Smooth muscle cell (in vitro differentiated cells): ENCODE results near the gene LRMDA. TPM values are rescaled to one million over a fixed set of nuclear protein-coding genes. Genes with fewer than 3 reads are reported as not detected.
"Not testable (repeated sequence)": the region's sequence is repeated elsewhere in the genome, so short reads cannot be mapped to it uniquely, and the experiment has no call there.

ENCODE experiments used
- DNase-seq: peaks from one replicate; lab custom pipeline; 2025; ENCODE audit not compliant: unreplicated experiment; lab: John Stamatoyannopoulos, UW
- H2AFZ ChIP-seq: fragments of 200-600 bp; sonication (generic); 2 replicates; pipeline ENCODE4 v1.6.0; 2016; ENCODE audit warnings: antibody characterized with exemption, low read depth, mild to moderate bottlenecking
- H3F3A ChIP-seq: fragments of 200-600 bp; sonication (generic); 2 replicates; pipeline ENCODE4 v1.6.0; 2017; ENCODE audit warnings: antibody characterized with exemption, low read depth
- H3K27ac ChIP-seq: fragments of 200-600 bp; sonication (generic); 2 replicates; pipeline ENCODE4 v1.5.1; 2016; ENCODE audit warnings: low read depth, mild to moderate bottlenecking
- H3K27me3 ChIP-seq: fragments of 200-600 bp; sonication (generic); 2 replicates; pipeline ENCODE4 v1.6.1; 2016; ENCODE audit warnings: low read depth, mild to moderate bottlenecking
- H3K36me3 ChIP-seq: fragments of 200-600 bp; sonication (generic); 2 replicates; pipeline ENCODE4 v1.5.1; 2016; ENCODE audit warnings: low read depth
- H3K4me1 ChIP-seq: fragments of 200-600 bp; sonication (generic); 2 replicates; pipeline ENCODE4 v1.5.1; 2016; ENCODE audit warnings: low read depth
- H3K4me2 ChIP-seq: fragments of 200-600 bp; sonication (generic); 2 replicates; pipeline ENCODE4 v1.6.0; 2016; ENCODE audit warnings: mild to moderate bottlenecking
- H3K4me3 ChIP-seq: fragments of 200-600 bp; sonication (generic); 2 replicates; pipeline ENCODE4 v1.5.1; 2016; ENCODE audit warnings: mild to moderate bottlenecking
- H3K79me2 ChIP-seq: fragments of 200-600 bp; sonication (generic); 2 replicates; pipeline ENCODE4 v1.6.0; 2016; ENCODE audit warnings: low read depth, mild to moderate bottlenecking
- H3K9ac ChIP-seq: fragments of 200-600 bp; sonication (generic); 2 replicates; pipeline ENCODE4 v1.6.0; 2016; ENCODE audit warnings: low read depth
- H3K9me3 ChIP-seq: fragments of 200-600 bp; sonication (generic); replicated peaks from 2 replicates; pipeline ENCODE4 v1.5.1; 2016; ENCODE audit warnings: low read depth
- H4K20me1 ChIP-seq: fragments of 200-600 bp; sonication (generic); 2 replicates; pipeline ENCODE4 v1.6.0; 2016; ENCODE audit warnings: low read depth
- CTCF ChIP-seq: fragments of 200-600 bp; sonication (generic); IDR thresholded peaks from 2 replicates; pipeline ENCODE4 v1.5.1; 2017; ENCODE audit warnings: borderline replicate concordance, mild to moderate bottlenecking, antibody characterized with exemption; ENCODE audit not compliant: insufficient read depth, poor library complexity, severe bottlenecking
- WGBS: methylation state at CpG from one replicate; pipeline ENCODE4 v1.1.7; 2016; ENCODE audit warnings: low lambda C conversion rate; 5-methylcytosine and 5-hydroxymethylcytosine counted together
- polyA plus RNA-seq: library from polyadenylated mRNA; unstranded; fragments of >200 nt; fragmentation: Nextera tagmentation; extraction: Ambion mirVana; gene quantifications from 2 replicates; pipeline ENCODE4 v1.2.1, GENCODE V29; 2016
- total RNA-seq: library from RNA; depleted of rRNA; stranded (reverse); fragments of >200 nt; gene quantifications from 2 replicates; pipeline ENCODE4 v1.2.3, GENCODE V29; 2014

The LRMDA gene
- total and polyA plus RNA-seq, 2 experiments from 2014 or later, result 1.5 to 1.6 TPM

DNA sequence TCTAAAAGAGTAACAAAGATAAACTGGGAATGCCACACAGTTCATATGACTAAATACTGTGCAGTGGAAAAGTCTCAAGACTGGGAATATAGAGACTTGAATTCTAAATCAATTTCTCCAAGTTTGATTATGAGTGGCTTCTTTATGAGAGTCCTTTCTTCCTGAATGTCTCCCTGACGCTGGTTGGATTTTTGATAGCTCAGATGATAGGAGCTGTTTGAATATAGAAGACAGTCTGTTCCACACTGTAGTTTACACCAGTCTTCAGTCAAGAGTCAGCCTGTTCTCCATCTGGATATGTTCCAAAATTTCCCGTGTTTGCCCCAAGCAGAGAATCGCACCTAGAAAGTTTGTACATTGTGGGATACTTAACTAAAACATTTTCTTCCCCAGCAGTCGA lies 173.7 kb downstream of the LRMDA start:
- H3K9ac ChIP-seq, result no peak overlapping the region
- H2AFZ ChIP-seq, result no peak overlapping the region
- H3K27ac ChIP-seq, result no peak overlapping the region
- H3K9me3 ChIP-seq, result no peaks in the 10 kb centered on the region
- peaks cover 11% of the 10 kb centered on the region for H3K4me1 ChIP-seq
- no peaks in the 10 kb centered on the region for H3F3A ChIP-seq
- H3K4me3 ChIP-seq, result no peak overlapping the region
- 89% methylated on average over 4 of the region's 4 CpGs for WGBS
- H3K79me2 ChIP-seq, result no peaks in the 10 kb centered on the region
- no peak for DNase-seq
- H4K20me1 ChIP-seq, result no peaks in the 10 kb centered on the region
- TF ChIP-seq CTCF, result no peak
- peaks cover 48% of the 10 kb centered on the region for H3K27me3 ChIP-seq
- H3K4me2 ChIP-seq, result no peak overlapping the region
- no peaks in the 10 kb centered on the region for H3K36me3 ChIP-seq

DNA sequence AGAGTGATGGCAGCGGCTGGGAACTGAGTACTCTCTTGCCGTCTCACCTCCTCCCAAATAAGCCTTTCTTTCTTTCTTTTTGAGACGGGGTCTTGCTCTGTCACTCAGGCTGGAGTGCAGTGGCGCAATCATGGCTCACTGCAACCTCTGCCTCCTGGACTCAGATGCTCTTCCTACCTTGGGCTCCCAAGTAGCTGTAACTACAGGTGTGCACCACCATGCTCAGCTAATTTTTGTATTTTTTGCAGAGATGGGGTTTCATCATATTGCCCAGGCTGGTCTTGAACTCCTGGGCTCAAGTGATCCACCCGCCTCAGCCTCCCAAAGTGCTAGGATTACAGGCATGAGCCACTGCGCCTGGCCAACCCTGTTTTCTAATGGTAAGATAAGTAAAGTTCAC lies 174.4 kb downstream of the LRMDA start:
- not testable (repeated sequence) for H2AFZ ChIP-seq, H3K27ac ChIP-seq, H3K9me3 ChIP-seq, H3K9ac ChIP-seq, H3K79me2 ChIP-seq, H3F3A ChIP-seq, H4K20me1 ChIP-seq, H3K4me2 ChIP-seq, H3K36me3 ChIP-seq, DNase-seq, H3K4me3 ChIP-seq, H3K4me1 ChIP-seq
- H3K27me3 ChIP-seq, result peaks cover 48% of the 10 kb centered on the region
- 94% methylated on average over 6 of the region's 6 CpGs for WGBS

GRCh38 chr10:75606203-75606779 lies 174.9 kb downstream of the LRMDA start:
- H3K27ac ChIP-seq, result no peak overlapping the region
- no peak for DNase-seq
- H3K9me3 ChIP-seq, result no peaks in the 10 kb centered on the region

GRCh38 chr10:75607576-75607975 lies 176.2 kb downstream of the LRMDA start:
- no peaks in the 10 kb centered on the region for H3F3A ChIP-seq
- H3K27me3 ChIP-seq, result peaks cover 31% of the 10 kb centered on the region
- H3K9ac ChIP-seq, result no peak overlapping the region
- H3K4me1 ChIP-seq, result no peaks in the 10 kb centered on the region
- H2AFZ ChIP-seq, result no peak overlapping the region
- no peak overlapping the region for H3K27ac ChIP-seq
- H3K4me2 ChIP-seq, result no peak overlapping the region
- no peaks in the 10 kb centered on the region for H3K36me3 ChIP-seq
- H3K79me2 ChIP-seq, result no peaks in the 10 kb centered on the region
- no peaks in the 10 kb centered on the region for H3K9me3 ChIP-seq
- TF ChIP-seq CTCF, result no peak
- DNase-seq, result no peak
- H3K4me3 ChIP-seq, result no peak overlapping the region
- H4K20me1 ChIP-seq, result no peaks in the 10 kb centered on the region

More at GRCh38 chr10:75606203-75606779, 174.9 kb downstream of the LRMDA start:
- WGBS, result 93% methylated on average over 5 of the region's 5 CpGs
- Histone ChIP-seq H3K36me3 (no peaks in the 10 kb centered on the region), H3K4me1 (peaks cover 2% of the 10 kb centered on the region), H2AFZ (no peak overlapping the region), H4K20me1 (no peaks in the 10 kb centered on the region), H3K9ac (no peak overlapping the region), H3K4me2 (no peak overlapping the region), H3K27me3 (peaks cover 43% of the 10 kb centered on the region), H3K4me3 (no peak overlapping the region), H3F3A (no peaks in the 10 kb centered on the region), H3K79me2 (no peaks in the 10 kb centered on the region)
- TF ChIP-seq CTCF, result no peak
